Trophoblast cell (in vitro differentiated cells and primary cell): ENCODE data around the gene THOC6.

ENCODE experiments used
- DNase-seq, 2 donors: peaks; one replicate each; pipeline ENCODE4 v3.0.0-alpha.2; 2016
- H2AFZ ChIP-seq: 2 replicates; pipeline ENCODE4 v1.6.1; 2013; ENCODE audit warnings: low read length, moderate library complexity, mild to moderate bottlenecking; ENCODE audit not compliant: insufficient read depth, poor library complexity
- H2AK5ac ChIP-seq: 2 replicates; pipeline ENCODE4 v1.6.1; 2013; ENCODE audit warnings: mild to moderate bottlenecking, low read length
- H2BK120ac ChIP-seq: 2 replicates; pipeline ENCODE4 v1.6.1; 2013; ENCODE audit warnings: low read length, mild to moderate bottlenecking, moderate library complexity; ENCODE audit not compliant: insufficient read depth, poor library complexity
- H2BK12ac ChIP-seq: 2 replicates; pipeline ENCODE4 v1.6.1; 2013; ENCODE audit warnings: mild to moderate bottlenecking, low read length, moderate library complexity
- H2BK5ac ChIP-seq: 2 replicates; pipeline ENCODE4 v1.6.1; 2013; ENCODE audit warnings: low read length, low read depth, moderate library complexity, mild to moderate bottlenecking; ENCODE audit not compliant: poor library complexity
- H3K14ac ChIP-seq: 2 replicates; pipeline ENCODE4 v1.6.1; 2013; ENCODE audit warnings: mild to moderate bottlenecking, low read length
- H3K18ac ChIP-seq: 2 replicates; pipeline ENCODE4 v1.6.1; 2013; ENCODE audit warnings: mild to moderate bottlenecking, low read length
- H3K23ac ChIP-seq: 2 replicates; pipeline ENCODE4 v1.6.1; 2013; ENCODE audit warnings: low read length
- H3K27ac ChIP-seq: 2 replicates; pipeline ENCODE4 v1.5.1; 2013; ENCODE audit warnings: low read depth, mild to moderate bottlenecking, inconsistent platforms, low read length, moderate library complexity
- H3K27me3 ChIP-seq: 2 replicates; pipeline ENCODE4 v1.6.1; 2013; ENCODE audit warnings: inconsistent platforms, mild to moderate bottlenecking, low read length, moderate library complexity; ENCODE audit not compliant: insufficient read depth
- H3K36me3 ChIP-seq, 2 experiments: 1 replicate in 1 of 2; 2 replicates in 1 of 2; pipeline ENCODE4 v1.6.1; 2013; ENCODE audit warnings: low read length in 2 of 2, mild to moderate bottlenecking in 2 of 2, moderate library complexity in 1 of 2; ENCODE audit not compliant: insufficient read depth in 2 of 2, control insufficient read depth in 1 of 2
- H3K4ac ChIP-seq: 2 replicates; pipeline ENCODE4 v1.6.1; 2013; ENCODE audit warnings: low read depth, mild to moderate bottlenecking, low read length, moderate library complexity
- H3K4me1 ChIP-seq, 2 experiments: 1 replicate in 1 of 2; 2 replicates in 1 of 2; pipeline ENCODE4 v1.6.1; 2013; ENCODE audit warnings: low read length in 2 of 2, mild to moderate bottlenecking in 2 of 2, moderate library complexity in 1 of 2; ENCODE audit not compliant: insufficient read depth in 2 of 2, control insufficient read depth in 1 of 2
- H3K4me2 ChIP-seq: 2 replicates; pipeline ENCODE4 v1.6.1; 2013; ENCODE audit warnings: inconsistent platforms, mild to moderate bottlenecking, low read length, moderate library complexity
- H3K4me3 ChIP-seq: 2 replicates; pipeline ENCODE4 v1.5.1; 2013; ENCODE audit warnings: mild to moderate bottlenecking, low read depth, low read length, inconsistent platforms
- H3K79me1 ChIP-seq: one replicate; pipeline ENCODE4 v1.6.1; 2013; ENCODE audit warnings: low read length
- H3K79me2 ChIP-seq: 2 replicates; pipeline ENCODE4 v1.6.1; 2013; ENCODE audit warnings: low read length, mild to moderate bottlenecking; ENCODE audit not compliant: control insufficient read depth, insufficient read depth, poor library complexity
- H3K9ac ChIP-seq: 2 replicates; pipeline ENCODE4 v1.6.1; 2013; ENCODE audit warnings: mild to moderate bottlenecking, low read length
- H3K9me3 ChIP-seq: 2 replicates; pipeline ENCODE4 v1.6.1; 2013; ENCODE audit warnings: low read depth, mild to moderate bottlenecking, control low read depth, inconsistent platforms, low read length; ENCODE audit not compliant: insufficient read depth
- H4K12ac ChIP-seq: 2 replicates; pipeline ENCODE4 v1.6.1; 2013; ENCODE audit warnings: low read depth, mild to moderate bottlenecking, low read length, moderate library complexity
- H4K8ac ChIP-seq: 2 replicates; pipeline ENCODE4 v1.6.1; 2013; ENCODE audit warnings: low read depth, mild to moderate bottlenecking, low read length, moderate library complexity
- H4K91ac ChIP-seq: one replicate; pipeline ENCODE4 v1.6.1; 2013; ENCODE audit warnings: low read depth, mild to moderate bottlenecking, low read length, moderate library complexity
- WGBS: extraction: QIAGEN DNeasy Blood & Tissue Kit; methylation state at CpG from one replicate; pipeline ENCODE4 v1.1.7; 2013; ENCODE audit warnings: missing lambda C conversion rate; ENCODE audit not compliant: insufficient read length, insufficient coverage; ENCODE audit errors: extremely low coverage; 5-methylcytosine and 5-hydroxymethylcytosine counted together

Gene THOC6

GRCh38 chr16:3025032-3026002 lies 1.5 kb downstream of the THOC6 start:
- H3K23ac ChIP-seq, result no peak overlapping the region
- H3K4me1 ChIP-seq, result peaks cover 15 to 16% of the 10 kb centered on the region in 2 experiments
- no peak overlapping the region for H2AFZ ChIP-seq
- no peak overlapping the region for H3K18ac ChIP-seq
- H4K91ac ChIP-seq, result no peak overlapping the region
- peaks cover 33 to 36% of the 10 kb centered on the region in 2 experiments for H3K36me3 ChIP-seq
- H2BK5ac ChIP-seq, result no peak overlapping the region
- no peak overlapping the region for H2BK12ac ChIP-seq
- H4K12ac ChIP-seq, result no peak overlapping the region
- H3K14ac ChIP-seq, result no peak overlapping the region
- H4K8ac ChIP-seq, result no peak overlapping the region
- no peak overlapping the region for H2BK120ac ChIP-seq
- no peaks in the 10 kb centered on the region for H3K9me3 ChIP-seq
- H3K27ac ChIP-seq, result no peak overlapping the region
- H3K79me1 ChIP-seq, result peaks cover 32% of the 10 kb centered on the region
- no peak overlapping the region for H3K4ac ChIP-seq
- no peak overlapping the region for H2AK5ac ChIP-seq
- H3K4me2 ChIP-seq, result no peak overlapping the region
- H3K9ac ChIP-seq, result no peak overlapping the region
- DNase-seq, result no peak
- H3K4me3 ChIP-seq, result no peak overlapping the region
- WGBS, result no CpG with 5 or more reads among the region's 18 CpGs
- H3K27me3 ChIP-seq, result no peaks in the 10 kb centered on the region
- H3K79me2 ChIP-seq, result peaks cover 24% of the 10 kb centered on the region

DNA sequence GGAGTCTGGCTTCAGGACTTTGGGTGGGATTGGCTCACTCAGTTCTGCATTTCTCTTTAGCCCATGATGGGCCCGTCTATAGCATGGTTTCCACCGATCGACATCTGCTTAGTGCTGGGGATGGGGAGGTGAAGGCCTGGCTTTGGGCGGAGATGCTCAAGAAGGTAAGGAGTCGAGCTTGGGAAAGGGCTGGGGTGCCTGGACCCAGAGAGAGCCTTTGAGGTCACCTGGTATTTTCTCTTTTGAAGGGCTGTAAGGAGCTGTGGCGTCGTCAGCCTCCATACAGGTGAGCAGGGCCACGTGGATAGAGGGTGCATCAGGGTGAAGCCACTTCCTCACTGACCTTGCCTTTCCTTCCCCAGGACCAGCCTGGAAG lies 2.2 kb downstream of the THOC6 start:
- peaks cover 27% of the 10 kb centered on the region for H3K79me1 ChIP-seq
- H4K91ac ChIP-seq, result no peak overlapping the region
- no peak overlapping the region for H3K4me2 ChIP-seq

DNA sequence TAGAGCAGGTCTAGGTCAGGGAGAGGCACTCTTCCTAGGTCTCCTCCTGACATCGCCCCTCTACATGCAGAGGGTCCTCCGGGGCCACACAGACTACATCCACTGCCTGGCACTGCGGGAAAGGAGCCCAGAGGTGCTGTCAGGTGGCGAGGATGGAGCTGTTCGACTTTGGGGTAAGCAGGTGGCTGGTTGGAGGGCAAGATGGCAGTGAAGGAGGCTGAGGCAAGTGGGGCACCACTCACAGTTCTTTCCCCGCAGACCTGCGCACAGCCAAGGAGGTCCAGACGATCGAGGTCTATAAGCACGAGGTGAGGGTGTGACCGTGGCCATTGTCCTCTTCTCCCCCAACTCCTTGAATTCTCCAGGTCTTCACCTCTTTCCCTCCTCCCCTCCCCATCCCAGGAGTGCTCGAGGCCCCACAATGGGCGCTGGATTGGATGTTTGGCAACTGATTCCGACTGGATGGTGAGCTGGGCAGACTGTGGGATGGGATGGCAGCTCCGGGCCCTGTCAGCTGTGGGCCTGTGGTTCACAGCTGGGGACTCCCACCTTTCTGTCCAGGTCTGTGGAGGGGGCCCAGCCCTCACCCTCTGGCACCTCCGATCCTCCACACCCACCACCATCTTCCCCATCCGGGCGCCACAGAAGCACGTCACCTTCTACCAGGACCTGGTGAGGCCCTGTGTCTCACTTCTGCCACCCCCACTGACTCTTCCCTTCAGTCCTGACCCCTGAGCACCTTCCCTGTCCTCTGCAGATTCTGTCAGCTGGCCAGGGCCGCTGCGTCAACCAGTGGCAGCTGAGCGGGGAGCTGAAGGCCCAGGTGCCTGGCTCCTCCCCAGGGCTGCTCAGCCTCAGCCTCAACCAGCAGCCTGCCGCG lies 3.0 kb downstream of the THOC6 start:
- Histone ChIP-seq H3K4me1 (peaks cover 16 to 19% of the 10 kb centered on the region in 2 experiments), H2BK120ac (no peak overlapping the region), H3K79me2 (peaks cover 13% of the 10 kb centered on the region), H3K27me3 (no peaks in the 10 kb centered on the region), H3K23ac (no peak overlapping the region), H4K8ac (no peak overlapping the region), H3K79me1 (peaks cover 19% of the 10 kb centered on the region), H4K12ac (no peak overlapping the region), H3K18ac (no peak overlapping the region), H3K4ac (no peak overlapping the region), H2BK12ac (no peak overlapping the region), H3K4me3 (peak overlapping the region; percentile 14), H2BK5ac (no peak overlapping the region), H3K4me2 (no peak overlapping the region), H4K91ac (no peak overlapping the region), H3K9ac (no peak overlapping the region), H3K36me3 (peaks cover 28 to 31% of the 10 kb centered on the region in 2 experiments), H2AK5ac (peak overlapping the region; percentile 16), H3K14ac (no peak overlapping the region), H3K9me3 (no peaks in the 10 kb centered on the region), H3K27ac (no peak overlapping the region), H2AFZ (no peak overlapping the region)
- no CpG with 5 or more reads among the region's 24 CpGs for WGBS
- no peak for DNase-seq

More for the DNA sequence above, 2.2 kb downstream of the THOC6 start:
- H3K36me3 ChIP-seq, result peaks cover 33 to 36% of the 10 kb centered on the region in 2 experiments
- H3K27ac ChIP-seq, result no peak overlapping the region
- H3K23ac ChIP-seq, result no peak overlapping the region
- H3K9ac ChIP-seq, result no peak overlapping the region
- no peak for DNase-seq
- no peak overlapping the region for H2AFZ ChIP-seq
- no CpG with 5 or more reads among the region's 8 CpGs for WGBS
- no peak overlapping the region for H2BK120ac ChIP-seq
- H3K4me3 ChIP-seq, result no peak overlapping the region
- H3K4ac ChIP-seq, result no peak overlapping the region
- H4K8ac ChIP-seq, result no peak overlapping the region
- H2BK5ac ChIP-seq, result no peak overlapping the region
- H3K9me3 ChIP-seq, result no peaks in the 10 kb centered on the region
- peaks cover 19% of the 10 kb centered on the region for H3K79me2 ChIP-seq
- H3K4me1 ChIP-seq, result peaks cover 15 to 16% of the 10 kb centered on the region in 2 experiments
- H3K14ac ChIP-seq, result no peak overlapping the region
- no peak overlapping the region for H4K12ac ChIP-seq
- no peak overlapping the region for H2BK12ac ChIP-seq
- H2AK5ac ChIP-seq, result no peak overlapping the region
- H3K18ac ChIP-seq, result no peak overlapping the region
- no peaks in the 10 kb centered on the region for H3K27me3 ChIP-seq

GRCh38 chr16:3027489-3027795 lies 3.6 kb downstream of the THOC6 start:
- Histone ChIP-seq H3K4me2 (no peak overlapping the region), H3K79me2 (peaks cover 11% of the 10 kb centered on the region), H3K14ac (no peak overlapping the region), H3K36me3 (peaks cover 25 to 27% of the 10 kb centered on the region in 2 experiments), H4K91ac (no peak overlapping the region), H3K9ac (no peak overlapping the region), H2AFZ (no peak overlapping the region), H2BK5ac (no peak overlapping the region), H3K4me3 (no peak overlapping the region), H4K12ac (no peak overlapping the region), H3K79me1 (peaks cover 15% of the 10 kb centered on the region), H3K4ac (no peak overlapping the region), H3K23ac (no peak overlapping the region), H4K8ac (no peak overlapping the region), H3K4me1 (peaks cover 16 to 19% of the 10 kb centered on the region in 2 experiments), H3K27ac (no peak overlapping the region), H2BK120ac (no peak overlapping the region), H3K27me3 (no peaks in the 10 kb centered on the region), H2BK12ac (no peak overlapping the region), H2AK5ac (peak overlapping the region; percentile 16), H3K18ac (no peak overlapping the region), H3K9me3 (no peaks in the 10 kb centered on the region)
- DNase-seq, result no peak
- no CpG with 5 or more reads among the region's 8 CpGs for WGBS
